Measurements from ENCODE around the gene KCNJ16. TPM values are rescaled to one million over a fixed set of nuclear protein-coding genes. Genes with fewer than 3 reads are reported as not detected.

The KCNJ16 gene
- total RNA-seq, 1 donor from 2014 or later, result 0.62 TPM

- intact Hi-C loops (cut with DNase I), result no loop called here
- no peaks in the 10 kb centered on the region for H3K4me1 ChIP-seq
- H3K36me3 ChIP-seq, result no peaks in the 10 kb centered on the region
- TF ChIP-seq CTCF (IDR thresholded peaks at IDR 0.05), result no peak
- ATAC-seq, result no peak
- H3K4me3 ChIP-seq, result no peak overlapping the region
- H3K27me3 ChIP-seq (ENCODE audit: low read depth), result no peaks in the 10 kb centered on the region
- no peaks in the 10 kb centered on the region for H3K9me3 ChIP-seq
- DNase-seq, result no peak
- H3K27ac ChIP-seq, result no peak overlapping the region
These were observed 35.4 kb downstream of the KCNJ16 start for GRCh38 chr17:70110443-70110880.

DNA sequence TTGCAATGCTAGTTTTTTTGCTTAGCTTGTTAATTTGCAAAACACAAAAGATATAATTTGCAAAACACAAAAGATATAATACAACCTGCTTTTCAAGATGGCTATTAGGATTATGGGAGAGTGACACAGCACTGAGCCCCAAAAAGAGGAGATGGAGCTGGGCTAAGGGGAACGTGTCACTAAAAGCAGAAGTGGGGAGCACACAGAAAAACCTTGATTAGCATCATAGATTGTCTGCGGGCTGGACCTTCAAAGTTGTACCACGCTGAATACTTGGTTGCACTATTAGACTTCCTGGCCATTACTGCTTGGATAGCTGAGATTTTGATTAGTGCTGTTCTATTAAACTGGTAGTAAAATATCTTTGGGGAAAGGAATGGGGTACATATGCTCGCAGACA, 36.2 kb downstream of the KCNJ16 start:
- no peak for DNase-seq
- no peak for ATAC-seq
- TF ChIP-seq CTCF (IDR thresholded peaks at IDR 0.05), result no peak
- Histone ChIP-seq H3K4me1 (no peaks in the 10 kb centered on the region), H3K27me3 (ENCODE audit: low read depth) (no peaks in the 10 kb centered on the region), H3K36me3 (no peaks in the 10 kb centered on the region), H3K9me3 (no peaks in the 10 kb centered on the region), H3K27ac (no peak overlapping the region), H3K4me3 (no peak overlapping the region)
- intact Hi-C loops (cut with DNase I), result no loop called here

- no peaks in the 10 kb centered on the region for H3K27me3 ChIP-seq (ENCODE audit: low read depth)
- intact Hi-C loops (cut with DNase I), result no loop called here
- H3K36me3 ChIP-seq, result no peaks in the 10 kb centered on the region
- no peak for DNase-seq
- no peak overlapping the region for H3K4me3 ChIP-seq
- no peak overlapping the region for H3K27ac ChIP-seq
- no peaks in the 10 kb centered on the region for H3K4me1 ChIP-seq
- H3K9me3 ChIP-seq, result no peaks in the 10 kb centered on the region
- no peak for ATAC-seq
- TF ChIP-seq CTCF (IDR thresholded peaks at IDR 0.05), result no peak
These were observed 39.4 kb downstream of the KCNJ16 start for GRCh38 chr17:70114405-70114804.

DNA sequence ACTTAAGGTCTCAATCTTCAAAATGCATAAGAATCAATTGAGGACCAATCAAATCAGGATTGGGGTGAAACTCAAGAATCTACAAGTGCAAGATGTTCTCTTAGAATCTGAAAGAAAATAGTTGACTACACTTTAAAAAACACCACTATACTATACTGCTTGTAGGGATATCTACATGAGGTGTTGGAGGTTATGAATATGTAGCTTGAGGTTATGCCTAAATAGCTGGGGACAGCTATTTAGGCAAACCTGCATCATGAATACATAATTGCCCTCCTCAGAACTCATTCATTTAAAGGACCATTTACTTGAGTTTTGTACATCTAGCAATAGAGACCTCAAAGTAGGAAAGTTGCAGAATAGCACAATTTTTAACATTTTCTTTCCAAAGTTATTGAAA, 40.1 kb downstream of the KCNJ16 start:
- H3K4me1 ChIP-seq, result no peaks in the 10 kb centered on the region
- no peak overlapping the region for H3K4me3 ChIP-seq
- no peak overlapping the region for H3K27ac ChIP-seq
- ATAC-seq, result no peak
- H3K36me3 ChIP-seq, result no peaks in the 10 kb centered on the region
- H3K27me3 ChIP-seq (ENCODE audit: low read depth), result no peaks in the 10 kb centered on the region
- intact Hi-C loops (cut with DNase I), result no loop called here
- no peaks in the 10 kb centered on the region for H3K9me3 ChIP-seq
- no peak for DNase-seq
- no peak for TF ChIP-seq CTCF (IDR thresholded peaks at IDR 0.05)

GRCh38 chr17:70116919-70117318, 41.9 kb downstream of the KCNJ16 start:
- intact Hi-C loops (cut with DNase I), result no loop called here
- Histone ChIP-seq H3K36me3 (no peaks in the 10 kb centered on the region), H3K27ac (no peak overlapping the region), H3K9me3 (no peaks in the 10 kb centered on the region), H3K4me3 (no peak overlapping the region), H3K27me3 (ENCODE audit: low read depth) (no peaks in the 10 kb centered on the region), H3K4me1 (no peaks in the 10 kb centered on the region)
- no peak for TF ChIP-seq CTCF (IDR thresholded peaks at IDR 0.05)
- no peak for ATAC-seq
- no peak for DNase-seq

DNA sequence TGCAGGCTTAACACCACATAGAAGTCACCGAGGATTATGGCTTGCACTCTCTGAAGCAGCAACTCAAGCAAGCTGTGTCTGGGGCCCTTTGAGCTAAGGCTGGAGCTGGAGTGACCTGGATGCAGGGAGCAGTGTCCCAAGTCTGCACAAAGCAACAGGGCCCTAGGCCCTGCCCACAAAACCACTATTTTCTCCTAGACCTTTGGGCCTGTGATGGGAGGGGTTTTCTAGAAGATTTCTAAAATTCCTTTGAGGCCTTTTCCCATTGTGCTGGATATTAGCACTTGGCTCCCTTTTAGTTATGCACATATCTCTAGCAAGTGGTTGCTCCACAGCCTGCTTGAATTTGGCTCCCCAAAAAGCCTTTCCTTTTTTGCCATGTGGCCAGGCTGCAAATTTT, 44.5 kb downstream of the KCNJ16 start:
- Histone ChIP-seq H3K9me3 (no peaks in the 10 kb centered on the region), H3K36me3 (no peaks in the 10 kb centered on the region), H3K27me3 (ENCODE audit: low read depth) (no peaks in the 10 kb centered on the region), H3K4me3 (no peak overlapping the region), H3K27ac (no peak overlapping the region), H3K4me1 (peaks cover 8% of the 10 kb centered on the region)
- ATAC-seq, result peak in 1 of 2 donors; percentile 25
- intact Hi-C loops (cut with DNase I), result no loop called here
- TF ChIP-seq CTCF (IDR thresholded peaks at IDR 0.05), result no peak
- no peak for DNase-seq

All from lower lobe of right lung (tissue), 2 donors.